ENCODE measurements around the gene TSPO2. TPM values are rescaled to one million over a fixed set of nuclear protein-coding genes. Genes with fewer than 3 reads are reported as not detected.

Gene TSPO2
- total and polyA plus RNA-seq, 2 of the 13 experiments (the other 11 are each of a cell fraction or from before 2014, with no cell fraction given): 0.55 TPM; not detected in 1

DNA sequence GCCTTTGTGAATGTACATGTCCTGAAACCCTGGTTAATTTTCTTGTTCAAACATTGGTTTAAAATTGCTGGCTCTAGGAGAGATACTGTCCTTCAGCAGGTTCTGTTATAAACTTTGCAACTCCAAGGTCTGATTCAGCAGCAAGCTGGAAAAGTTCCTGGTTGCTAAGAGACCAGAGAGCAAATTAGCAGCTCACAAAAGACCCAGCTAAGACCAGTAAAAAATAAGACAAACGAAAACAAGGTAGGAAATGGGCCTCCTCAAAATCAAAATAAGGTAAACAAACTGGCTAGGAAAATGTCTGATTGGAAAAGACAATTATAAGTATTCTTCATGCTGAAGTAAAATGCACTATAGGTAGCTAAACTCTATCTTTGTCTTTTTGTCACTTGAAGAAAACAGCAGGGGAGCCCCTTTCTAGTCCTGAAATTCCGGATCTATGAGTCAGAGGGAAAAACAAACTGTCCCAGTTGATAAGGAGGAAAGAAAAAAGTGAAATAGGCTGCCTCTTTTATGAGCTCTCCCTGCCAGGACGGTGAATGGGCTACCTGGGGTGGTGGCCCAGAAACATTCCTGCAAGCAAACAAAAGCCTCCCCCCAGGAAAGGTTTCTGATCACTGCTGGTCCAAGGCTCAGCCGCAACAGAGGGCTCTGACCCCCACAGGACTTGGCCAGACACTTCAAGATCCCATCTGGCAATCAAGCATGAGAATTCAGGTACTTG lies 44.9 kb upstream of the TSPO2 start (continued):
- TF ChIP-seq ZNF564 (CRISPR knock-in tag; IDR thresholded peaks at IDR 0.05): no peak
- no peak for TF ChIP-seq ZNF660 (CRISPR knock-in tag; IDR thresholded peaks at IDR 0.05; ENCODE audit: borderline replicate concordance, low read depth)
- 0 out of 2 replicates have a peak, but pooled peaks have one; percentile 43 for TF ChIP-seq ZNF510 (CRISPR knock-in tag; IDR thresholded peaks at IDR 0.05; ENCODE audit: low read depth)
- TF ChIP-seq ZNF33A (CRISPR knock-in tag; IDR thresholded peaks at IDR 0.05; ENCODE audit: borderline replicate concordance): no peak
- TF ChIP-seq, protein P1, sequence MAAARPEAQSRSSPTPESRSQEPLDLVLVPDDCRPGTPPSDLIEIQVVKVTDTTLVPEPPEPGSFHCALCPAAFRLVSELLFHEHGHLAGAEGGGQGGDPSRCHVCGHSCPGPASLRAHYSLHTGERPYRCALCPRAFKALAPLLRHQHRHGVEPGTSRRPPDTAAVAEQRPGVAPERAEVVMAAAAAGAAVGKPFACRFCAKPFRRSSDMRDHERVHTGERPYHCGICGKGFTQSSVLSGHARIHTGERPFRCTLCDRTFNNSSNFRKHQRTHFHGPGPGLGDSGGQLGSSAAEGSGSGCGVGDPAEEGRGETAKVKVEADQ (CRISPR knock-in tag; IDR thresholded peaks at IDR 0.05; ENCODE audit: borderline replicate concordance): 0 out of 2 replicates have a peak, but pooled peaks have one; percentile 68
- TF ChIP-seq JDP2 (CRISPR knock-in tag; IDR thresholded peaks at IDR 0.05; ENCODE audit: borderline replicate concordance): no peak
- TF ChIP-seq YEATS4 (CRISPR knock-in tag; IDR thresholded peaks at IDR 0.05; ENCODE audit: borderline replicate concordance): peak; percentile 27; the same call in 1 of the 2 replicates
- TF ChIP-seq ZNF260 (CRISPR knock-in tag; IDR thresholded peaks at IDR 0.05; ENCODE audit: borderline replicate concordance, low read depth): no peak
- TF ChIP-seq ZMYM2 (CRISPR knock-in tag; IDR thresholded peaks at IDR 0.05): no peak
- 0 out of 2 replicates have a peak, but pooled peaks have one; percentile 59 for TF ChIP-seq RNF219 (CRISPR knock-in tag; IDR thresholded peaks at IDR 0.05)
- peak; percentile 52; the same call in 1 of the 2 replicates for TF ChIP-seq ZNF3 (CRISPR knock-in tag; IDR thresholded peaks at IDR 0.05)
- TF ChIP-seq, protein P2, sequence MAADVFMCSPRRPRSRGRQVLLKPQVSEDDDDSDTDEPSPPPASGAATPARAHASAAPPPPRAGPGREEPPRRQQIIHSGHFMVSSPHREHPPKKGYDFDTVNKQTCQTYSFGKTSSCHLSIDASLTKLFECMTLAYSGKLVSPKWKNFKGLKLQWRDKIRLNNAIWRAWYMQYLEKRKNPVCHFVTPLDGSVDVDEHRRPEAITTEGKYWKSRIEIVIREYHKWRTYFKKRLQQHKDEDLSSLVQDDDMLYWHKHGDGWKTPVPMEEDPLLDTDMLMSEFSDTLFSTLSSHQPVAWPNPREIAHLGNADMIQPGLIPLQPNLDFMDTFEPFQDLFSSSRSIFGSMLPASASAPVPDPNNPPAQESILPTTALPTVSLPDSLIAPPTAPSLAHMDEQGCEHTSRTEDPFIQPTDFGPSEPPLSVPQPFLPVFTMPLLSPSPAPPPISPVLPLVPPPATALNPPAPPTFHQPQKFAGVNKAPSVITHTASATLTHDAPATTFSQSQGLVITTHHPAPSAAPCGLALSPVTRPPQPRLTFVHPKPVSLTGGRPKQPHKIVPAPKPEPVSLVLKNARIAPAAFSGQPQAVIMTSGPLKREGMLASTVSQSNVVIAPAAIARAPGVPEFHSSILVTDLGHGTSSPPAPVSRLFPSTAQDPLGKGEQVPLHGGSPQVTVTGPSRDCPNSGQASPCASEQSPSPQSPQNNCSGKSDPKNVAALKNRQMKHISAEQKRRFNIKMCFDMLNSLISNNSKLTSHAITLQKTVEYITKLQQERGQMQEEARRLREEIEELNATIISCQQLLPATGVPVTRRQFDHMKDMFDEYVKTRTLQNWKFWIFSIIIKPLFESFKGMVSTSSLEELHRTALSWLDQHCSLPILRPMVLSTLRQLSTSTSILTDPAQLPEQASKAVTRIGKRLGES (CRISPR knock-in tag; IDR thresholded peaks at IDR 0.05; ENCODE audit: borderline replicate concordance): no peak
- TF ChIP-seq GMEB1 (CRISPR knock-in tag; IDR thresholded peaks at IDR 0.05; ENCODE audit: borderline replicate concordance): no peak
- TF ChIP-seq, protein P3, sequence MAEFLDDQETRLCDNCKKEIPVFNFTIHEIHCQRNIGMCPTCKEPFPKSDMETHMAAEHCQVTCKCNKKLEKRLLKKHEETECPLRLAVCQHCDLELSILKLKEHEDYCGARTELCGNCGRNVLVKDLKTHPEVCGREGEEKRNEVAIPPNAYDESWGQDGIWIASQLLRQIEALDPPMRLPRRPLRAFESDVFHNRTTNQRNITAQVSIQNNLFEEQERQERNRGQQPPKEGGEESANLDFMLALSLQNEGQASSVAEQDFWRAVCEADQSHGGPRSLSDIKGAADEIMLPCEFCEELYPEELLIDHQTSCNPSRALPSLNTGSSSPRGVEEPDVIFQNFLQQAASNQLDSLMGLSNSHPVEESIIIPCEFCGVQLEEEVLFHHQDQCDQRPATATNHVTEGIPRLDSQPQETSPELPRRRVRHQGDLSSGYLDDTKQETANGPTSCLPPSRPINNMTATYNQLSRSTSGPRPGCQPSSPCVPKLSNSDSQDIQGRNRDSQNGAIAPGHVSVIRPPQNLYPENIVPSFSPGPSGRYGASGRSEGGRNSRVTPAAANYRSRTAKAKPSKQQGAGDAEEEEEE (CRISPR knock-in tag; IDR thresholded peaks at IDR 0.05; ENCODE audit: borderline replicate concordance): no peak
- TF ChIP-seq ZFP62 (CRISPR knock-in tag; IDR thresholded peaks at IDR 0.05): no peak
- peak; percentile 59; the same call in 1 of the 2 replicates for TF ChIP-seq SNAI1 (CRISPR knock-in tag; IDR thresholded peaks at IDR 0.05; ENCODE audit: borderline replicate concordance)
- no peak for TF ChIP-seq ZNF274 (CRISPR knock-in tag; IDR thresholded peaks at IDR 0.05)
- TF ChIP-seq ZNF776 (CRISPR knock-in tag; IDR thresholded peaks at IDR 0.05): no peak
- TF ChIP-seq REL (CRISPR knock-in tag; conservative IDR thresholded peaks at IDR 0.05): no peak

Data from HepG2 (cell line).